Ishikawa (cell line): ENCODE results near the gene NNAT.

Experiments used
- FOXM1 ChIP-seq: IDR thresholded peaks from 2 replicates; pipeline ENCODE4 v1.6.1; 2012; ENCODE audit warnings: low read depth, borderline replicate concordance
- TF ChIP-seq, protein P1 (sequence below): IDR thresholded peaks from 2 replicates; pipeline ENCODE4 v1.6.1; 2012

DNA sequence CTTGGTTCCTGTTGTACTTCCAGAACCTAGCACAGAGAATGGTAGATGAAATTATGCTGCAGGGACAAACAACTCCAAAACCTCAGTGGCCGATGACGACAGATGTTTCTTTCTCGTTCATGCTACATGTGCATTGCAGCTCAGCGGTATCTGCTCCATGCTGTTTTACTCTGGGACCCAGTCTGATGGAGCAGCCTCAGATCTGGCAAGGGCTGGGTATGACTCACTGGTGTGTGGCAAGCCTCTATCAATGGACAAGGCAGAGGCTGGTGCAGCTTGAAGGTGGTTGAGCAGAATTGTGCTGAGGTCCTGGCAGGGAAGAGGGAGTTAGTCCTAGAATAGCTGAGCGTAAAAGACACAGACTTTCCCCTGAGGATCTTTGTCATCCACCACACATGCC, 17.0 kb downstream of the NNAT start:
- TF ChIP-seq, protein P1, sequence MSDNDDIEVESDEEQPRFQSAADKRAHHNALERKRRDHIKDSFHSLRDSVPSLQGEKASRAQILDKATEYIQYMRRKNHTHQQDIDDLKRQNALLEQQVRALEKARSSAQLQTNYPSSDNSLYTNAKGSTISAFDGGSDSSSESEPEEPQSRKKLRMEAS, result no peak
- no peak for TF ChIP-seq FOXM1
